ENCODE measurements around the gene TOR1AIP2. TPM values are rescaled to one million over a fixed set of nuclear protein-coding genes. Genes with fewer than 3 reads are reported as not detected.

Gene TOR1AIP2
- total and polyA plus RNA-seq, 2 of the 13 experiments (the other 11 are each of a cell fraction or from before 2014, with no cell fraction given) = 35.2 to 65.8 TPM

GRCh38 chr1:179882253-179883039 lies 4.8 kb upstream of the TOR1AIP2 start, which contains the start of gene TOR1AIP1 (continued):
- TF ChIP-seq, protein P1, sequence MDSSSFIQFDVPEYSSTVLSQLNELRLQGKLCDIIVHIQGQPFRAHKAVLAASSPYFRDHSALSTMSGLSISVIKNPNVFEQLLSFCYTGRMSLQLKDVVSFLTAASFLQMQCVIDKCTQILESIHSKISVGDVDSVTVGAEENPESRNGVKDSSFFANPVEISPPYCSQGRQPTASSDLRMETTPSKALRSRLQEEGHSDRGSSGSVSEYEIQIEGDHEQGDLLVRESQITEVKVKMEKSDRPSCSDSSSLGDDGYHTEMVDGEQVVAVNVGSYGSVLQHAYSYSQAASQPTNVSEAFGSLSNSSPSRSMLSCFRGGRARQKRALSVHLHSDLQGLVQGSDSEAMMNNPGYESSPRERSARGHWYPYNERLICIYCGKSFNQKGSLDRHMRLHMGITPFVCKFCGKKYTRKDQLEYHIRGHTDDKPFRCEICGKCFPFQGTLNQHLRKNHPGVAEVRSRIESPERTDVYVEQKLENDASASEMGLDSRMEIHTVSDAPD (CRISPR knock-in tag; IDR thresholded peaks at IDR 0.05) = peak; percentile 35; the same call in 1 of the 2 replicates
- TF ChIP-seq FOSL2 (CRISPR knock-in tag; IDR thresholded peaks at IDR 0.05) (peak; percentile 69), ZNF678 (CRISPR knock-in tag; IDR thresholded peaks at IDR 0.05) (0 out of 2 replicates have a peak, but pooled peaks have one; percentile 25), DRAP1 (CRISPR knock-in tag; IDR thresholded peaks at IDR 0.05) (peak; percentile 44; the same call in 1 of the 2 replicates), SATB2 (CRISPR knock-in tag; IDR thresholded peaks at IDR 0.05) (no peak), ZNF33B (CRISPR knock-in tag; IDR thresholded peaks at IDR 0.05) (0 out of 2 replicates have a peak, but pooled peaks have one; percentile 17), MED13 (CRISPR knock-in tag; IDR thresholded peaks at IDR 0.05) (peak; percentile 55; the same call in 1 of the 2 replicates), CSRNP1 (CRISPR knock-in tag; IDR thresholded peaks at IDR 0.05) (peak; percentile 59; the same call in 1 of the 2 replicates), MIER2 (CRISPR knock-in tag; IDR thresholded peaks at IDR 0.05) (peak; percentile 76; the same call in 1 of the 2 replicates), NFRKB (IDR thresholded peaks at IDR 0.05) (peak; percentile 64; the same call in 1 of the 2 replicates), ZBTB7B (CRISPR knock-in tag; IDR thresholded peaks at IDR 0.05) (peak; percentile 94), GRHL1 (CRISPR knock-in tag; conservative IDR thresholded peaks at IDR 0.05) (no peak), MATR3 (CRISPR knock-in tag; IDR thresholded peaks at IDR 0.05) (no peak), PATZ1 (CRISPR knock-in tag; IDR thresholded peaks at IDR 0.05) (peak; percentile 99), ETS1 (CRISPR knock-in tag; IDR thresholded peaks at IDR 0.05) (no peak)
- TF ChIP-seq, protein P2, sequence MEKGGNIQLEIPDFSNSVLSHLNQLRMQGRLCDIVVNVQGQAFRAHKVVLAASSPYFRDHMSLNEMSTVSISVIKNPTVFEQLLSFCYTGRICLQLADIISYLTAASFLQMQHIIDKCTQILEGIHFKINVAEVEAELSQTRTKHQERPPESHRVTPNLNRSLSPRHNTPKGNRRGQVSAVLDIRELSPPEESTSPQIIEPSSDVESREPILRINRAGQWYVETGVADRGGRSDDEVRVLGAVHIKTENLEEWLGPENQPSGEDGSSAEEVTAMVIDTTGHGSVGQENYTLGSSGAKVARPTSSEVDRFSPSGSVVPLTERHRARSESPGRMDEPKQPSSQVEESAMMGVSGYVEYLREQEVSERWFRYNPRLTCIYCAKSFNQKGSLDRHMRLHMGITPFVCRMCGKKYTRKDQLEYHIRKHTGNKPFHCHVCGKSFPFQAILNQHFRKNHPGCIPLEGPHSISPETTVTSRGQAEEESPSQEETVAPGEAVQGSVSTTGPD (CRISPR knock-in tag; IDR thresholded peaks at IDR 0.05) = no peak

Data from HepG2 (cell line).